Activated CD4-positive, alpha-beta memory T cell treated with anti-CD3 and anti-CD28 coated beads, Interleukin-2, amount 10 ng/mL, durations not matched to agents 7 days and 5 days (primary cell): ENCODE data around the gene LRRC47. TPM values are rescaled to one million over a fixed set of nuclear protein-coding genes. Genes with fewer than 3 reads are reported as not detected.
"Not testable (repeated sequence)": the region's sequence is repeated elsewhere in the genome, so short reads cannot be mapped to it uniquely, and the experiment has no call there.

Experiments used
- CTCF ChIA-PET: fragments of 350-600 bp; sonication (Branson Sonifier 250); formaldehyde crosslinking; loops from one replicate; lab custom pipeline; 2021; ENCODE audit warnings: antibody characterized with exemption, inconsistent platforms; lab: Charles Lee
- POLR2A ChIA-PET: fragments of 350-600 bp; sonication (Branson Sonifier 250); formaldehyde crosslinking; loops from one replicate; lab custom pipeline; 2021; ENCODE audit warnings: antibody characterized with exemption; lab: Charles Lee
- DNase-seq: peaks from one replicate; pipeline ENCODE4 v3.0.0-alpha.2; 2020
- H3K27ac Mint-ChIP-seq: one replicate; pipeline ENCODE4 v1.8.0; 2021; ENCODE audit warnings: mild to moderate bottlenecking, mixed read lengths
- H3K27me3 Mint-ChIP-seq: one replicate; pipeline ENCODE4 v1.8.0; 2021; ENCODE audit warnings: mixed read lengths
- H3K36me3 Mint-ChIP-seq: one replicate; pipeline ENCODE4 v1.8.0; 2021; ENCODE audit warnings: low read depth, mixed read lengths
- H3K4me1 Mint-ChIP-seq: one replicate; pipeline ENCODE4 v1.8.0; 2021; ENCODE audit warnings: mixed read lengths
- H3K4me3 Mint-ChIP-seq: one replicate; pipeline ENCODE4 v1.8.0; 2021; ENCODE audit warnings: mild to moderate bottlenecking, mixed read lengths
- H3K9me3 Mint-ChIP-seq: one replicate; pipeline ENCODE4 v1.8.0; 2021; ENCODE audit warnings: mixed read lengths
- total RNA-seq, 2 experiments: library from RNA; stranded (reverse); gene quantifications; one replicate each; pipeline ENCODE4 v1.2.3, GENCODE V29; 2021

Gene LRRC47
- total RNA-seq, 2 experiments from 2014 or later = 32.4 to 33.5 TPM

- no peak overlapping the region for H3K4me3 Mint-ChIP-seq
- peaks cover 10% of the 10 kb centered on the region for H3K36me3 Mint-ChIP-seq
- no peaks in the 10 kb centered on the region for H3K4me1 Mint-ChIP-seq
- no peaks in the 10 kb centered on the region for H3K27me3 Mint-ChIP-seq
- ChIA-PET CTCF (no interaction called here), POLR2A (no interaction called here)
- no peak overlapping the region for H3K27ac Mint-ChIP-seq
- H3K9me3 Mint-ChIP-seq = no peaks in the 10 kb centered on the region
- no peak for DNase-seq
Measured at GRCh38 chr1:3821908-3822307, 25.6 kb upstream of the LRRC47 start.

- no peaks in the 10 kb centered on the region for H3K4me1 Mint-ChIP-seq
- ChIA-PET POLR2A (no interaction called here), CTCF (no interaction called here)
- H3K27ac Mint-ChIP-seq = no peak overlapping the region
- H3K4me3 Mint-ChIP-seq = no peak overlapping the region
- no peaks in the 10 kb centered on the region for H3K27me3 Mint-ChIP-seq
- DNase-seq = no peak
- peaks cover 10% of the 10 kb centered on the region for H3K36me3 Mint-ChIP-seq
- H3K9me3 Mint-ChIP-seq = no peaks in the 10 kb centered on the region
Measured at GRCh38 chr1:3821447-3821846, 25.1 kb upstream of the LRRC47 start.

GRCh38 chr1:3821004-3821403 is 24.7 kb upstream of the LRRC47 start:
- Mint-ChIP-seq H3K9me3 (no peaks in the 10 kb centered on the region), H3K27me3 (no peaks in the 10 kb centered on the region), H3K4me3 (no peak overlapping the region), H3K27ac (no peak overlapping the region), H3K4me1 (no peaks in the 10 kb centered on the region), H3K36me3 (peaks cover 10% of the 10 kb centered on the region)
- DNase-seq = no peak
- CTCF ChIA-PET = no interaction called here
- POLR2A ChIA-PET = no interaction called here

- ChIA-PET POLR2A (no interaction called here), CTCF (no interaction called here)
- no peak overlapping the region for H3K4me3 Mint-ChIP-seq
- H3K9me3 Mint-ChIP-seq = no peaks in the 10 kb centered on the region
- no peaks in the 10 kb centered on the region for H3K27me3 Mint-ChIP-seq
- H3K36me3 Mint-ChIP-seq = peaks cover 5% of the 10 kb centered on the region
- no peaks in the 10 kb centered on the region for H3K4me1 Mint-ChIP-seq
- DNase-seq = no peak
- no peak overlapping the region for H3K27ac Mint-ChIP-seq
Measured at GRCh38 chr1:3820316-3820715, 24.0 kb upstream of the LRRC47 start.

GRCh38 chr1:3819771-3820200 is 23.5 kb upstream of the LRRC47 start:
- H3K4me3 Mint-ChIP-seq = no peak overlapping the region
- POLR2A ChIA-PET = no interaction called here

GRCh38 chr1:3817821-3818597 is 21.7 kb upstream of the LRRC47 start:
- Mint-ChIP-seq H3K27ac (no peak overlapping the region), H3K27me3 (no peaks in the 10 kb centered on the region), H3K9me3 (no peaks in the 10 kb centered on the region), H3K4me1 (no peaks in the 10 kb centered on the region), H3K4me3 (no peak overlapping the region), H3K36me3 (no peaks in the 10 kb centered on the region)
- ChIA-PET CTCF (no interaction called here), POLR2A (no interaction called here)
- DNase-seq = no peak

More at GRCh38 chr1:3819771-3820200, 23.5 kb upstream of the LRRC47 start:
- Mint-ChIP-seq H3K9me3 (no peaks in the 10 kb centered on the region), H3K4me1 (no peaks in the 10 kb centered on the region), H3K27me3 (no peaks in the 10 kb centered on the region), H3K27ac (no peak overlapping the region), H3K36me3 (peaks cover 5% of the 10 kb centered on the region)
- no peak for DNase-seq
- CTCF ChIA-PET = no interaction called here

GRCh38 chr1:3817138-3817740 is 20.9 kb upstream of the LRRC47 start:
- H3K27me3 Mint-ChIP-seq = no peaks in the 10 kb centered on the region
- no peaks in the 10 kb centered on the region for H3K36me3 Mint-ChIP-seq
- ChIA-PET CTCF (no interaction called here), POLR2A (no interaction called here)
- H3K27ac Mint-ChIP-seq = no peak overlapping the region
- H3K4me3 Mint-ChIP-seq = no peak overlapping the region
- no peak for DNase-seq
- no peaks in the 10 kb centered on the region for H3K4me1 Mint-ChIP-seq
- no peaks in the 10 kb centered on the region for H3K9me3 Mint-ChIP-seq

GRCh38 chr1:3816331-3817137 is 20.2 kb upstream of the LRRC47 start:
- CTCF ChIA-PET = no interaction called here
- Mint-ChIP-seq H3K27ac (no peak overlapping the region), H3K27me3 (no peaks in the 10 kb centered on the region), H3K36me3 (no peaks in the 10 kb centered on the region), H3K4me3 (no peak overlapping the region), H3K9me3 (no peaks in the 10 kb centered on the region), H3K4me1 (no peaks in the 10 kb centered on the region)
- no peak for DNase-seq
- POLR2A ChIA-PET = no interaction called here

- H3K36me3 Mint-ChIP-seq = no peaks in the 10 kb centered on the region
- no peak for DNase-seq
- H3K9me3 Mint-ChIP-seq = no peaks in the 10 kb centered on the region
- H3K27ac Mint-ChIP-seq = no peak overlapping the region
- ChIA-PET POLR2A (no interaction called here), CTCF (no interaction called here)
- H3K4me3 Mint-ChIP-seq = no peak overlapping the region
- no peaks in the 10 kb centered on the region for H3K27me3 Mint-ChIP-seq
- H3K4me1 Mint-ChIP-seq = no peaks in the 10 kb centered on the region
Measured at GRCh38 chr1:3814771-3815561, 18.7 kb upstream of the LRRC47 start.

GRCh38 chr1:3814065-3814464 is 17.8 kb upstream of the LRRC47 start:
- DNase-seq = no peak
- no peaks in the 10 kb centered on the region for H3K36me3 Mint-ChIP-seq
- ChIA-PET CTCF (no interaction called here), POLR2A (no interaction called here)
- no peaks in the 10 kb centered on the region for H3K27me3 Mint-ChIP-seq
- H3K4me3 Mint-ChIP-seq = no peak overlapping the region
- H3K27ac Mint-ChIP-seq = no peak overlapping the region
- H3K9me3 Mint-ChIP-seq = no peaks in the 10 kb centered on the region
- no peaks in the 10 kb centered on the region for H3K4me1 Mint-ChIP-seq

- H3K4me1 Mint-ChIP-seq = no peaks in the 10 kb centered on the region
- DNase-seq = no peak
- H3K4me3 Mint-ChIP-seq = no peak overlapping the region
- ChIA-PET POLR2A (no interaction called here), CTCF (interaction anchor here (0.7 kb wide), 1 partner anchor 10 kb away, joined by 4 read pairs; no protein-coding TSS in a partner anchor)
- no peaks in the 10 kb centered on the region for H3K36me3 Mint-ChIP-seq
- H3K27me3 Mint-ChIP-seq = no peaks in the 10 kb centered on the region
- no peak overlapping the region for H3K27ac Mint-ChIP-seq
- H3K9me3 Mint-ChIP-seq = peaks cover 4% of the 10 kb centered on the region
Measured at GRCh38 chr1:3811595-3811911, 15.3 kb upstream of the LRRC47 start.

GRCh38 chr1:3810149-3810761 is 14.0 kb upstream of the LRRC47 start:
- H3K36me3 Mint-ChIP-seq, POLR2A ChIA-PET, H3K4me1 Mint-ChIP-seq, H3K9me3 Mint-ChIP-seq, H3K27ac Mint-ChIP-seq, H3K4me3 Mint-ChIP-seq, DNase-seq, H3K27me3 Mint-ChIP-seq, CTCF ChIA-PET: not testable (repeated sequence)
